ENCODE data around the gene CPPED1. TPM values are rescaled to one million over a fixed set of nuclear protein-coding genes. Genes with fewer than 3 reads are reported as not detected.

The CPPED1 gene
- total RNA-seq, 1 donor from 2014 or later: 13.2 TPM

DNA sequence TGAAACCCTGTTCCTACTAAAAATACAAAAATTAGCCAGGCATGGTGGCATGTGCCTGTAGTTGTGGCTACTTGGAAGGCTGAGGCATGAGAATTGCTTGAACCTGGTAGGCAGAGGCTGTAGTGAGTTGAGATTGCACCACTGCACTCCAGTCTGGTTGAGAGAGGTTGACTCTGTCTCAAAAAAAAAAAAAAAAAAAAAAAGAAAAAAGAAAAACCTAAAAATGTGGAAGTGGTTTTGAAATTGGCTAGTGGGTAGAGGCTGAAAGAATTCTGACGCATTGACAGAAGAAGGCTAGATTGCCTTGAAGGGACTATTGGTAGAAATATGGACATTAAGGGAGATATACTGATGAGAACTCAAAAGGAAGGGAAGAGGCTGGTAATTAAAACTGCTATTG is 33.6 kb upstream of the CPPED1 start:
- no peak overlapping the region for H3K27ac Mint-ChIP-seq
- no peaks in the 10 kb centered on the region for H3K4me1 Mint-ChIP-seq (ENCODE audit: low read depth)
- TF ChIP-seq, protein P1, sequence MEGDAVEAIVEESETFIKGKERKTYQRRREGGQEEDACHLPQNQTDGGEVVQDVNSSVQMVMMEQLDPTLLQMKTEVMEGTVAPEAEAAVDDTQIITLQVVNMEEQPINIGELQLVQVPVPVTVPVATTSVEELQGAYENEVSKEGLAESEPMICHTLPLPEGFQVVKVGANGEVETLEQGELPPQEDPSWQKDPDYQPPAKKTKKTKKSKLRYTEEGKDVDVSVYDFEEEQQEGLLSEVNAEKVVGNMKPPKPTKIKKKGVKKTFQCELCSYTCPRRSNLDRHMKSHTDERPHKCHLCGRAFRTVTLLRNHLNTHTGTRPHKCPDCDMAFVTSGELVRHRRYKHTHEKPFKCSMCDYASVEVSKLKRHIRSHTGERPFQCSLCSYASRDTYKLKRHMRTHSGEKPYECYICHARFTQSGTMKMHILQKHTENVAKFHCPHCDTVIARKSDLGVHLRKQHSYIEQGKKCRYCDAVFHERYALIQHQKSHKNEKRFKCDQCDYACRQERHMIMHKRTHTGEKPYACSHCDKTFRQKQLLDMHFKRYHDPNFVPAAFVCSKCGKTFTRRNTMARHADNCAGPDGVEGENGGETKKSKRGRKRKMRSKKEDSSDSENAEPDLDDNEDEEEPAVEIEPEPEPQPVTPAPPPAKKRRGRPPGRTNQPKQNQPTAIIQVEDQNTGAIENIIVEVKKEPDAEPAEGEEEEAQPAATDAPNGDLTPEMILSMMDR (IDR thresholded peaks at IDR 0.05; ENCODE audit: unreplicated experiment): no peak

DNA sequence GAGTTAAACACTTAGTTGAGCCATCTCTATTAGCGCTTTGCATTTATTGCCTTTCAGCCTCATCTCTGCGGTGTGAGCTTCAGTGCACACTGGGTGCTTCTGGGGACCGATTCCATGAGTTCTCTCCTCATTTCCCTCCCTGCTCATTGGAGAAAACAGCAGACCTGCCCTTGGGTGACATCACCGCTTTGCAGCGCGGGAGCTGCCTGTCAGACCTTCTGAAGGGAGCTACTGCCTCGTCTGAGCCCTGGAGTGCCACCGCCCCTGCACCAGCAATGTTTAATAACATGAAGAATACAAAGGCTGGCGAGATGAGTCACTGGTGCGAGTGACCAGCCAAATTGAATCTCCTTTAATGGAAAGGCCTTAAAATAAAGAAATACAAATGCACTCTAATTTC is 30.2 kb upstream of the CPPED1 start:
- TF ChIP-seq, protein P1 (IDR thresholded peaks at IDR 0.05; ENCODE audit: unreplicated experiment): no peak
- Mint-ChIP-seq H3K4me1 (ENCODE audit: low read depth) (no peaks in the 10 kb centered on the region), H3K27me3 (no peaks in the 10 kb centered on the region), H3K4me3 (ENCODE audit: low read depth) (no peak overlapping the region), H3K36me3 (ENCODE audit: insufficient read depth) (no peaks in the 10 kb centered on the region), H3K9me3 (ENCODE audit: low read depth) (peaks cover 3% of the 10 kb centered on the region), H3K27ac (no peak overlapping the region)
- no peak for DNase-seq (ENCODE audit: low spot score, unreplicated experiment)

More for the DNA sequence above, 33.6 kb upstream of the CPPED1 start:
- H3K36me3 Mint-ChIP-seq (ENCODE audit: insufficient read depth): no peaks in the 10 kb centered on the region
- no peak for DNase-seq (ENCODE audit: low spot score, unreplicated experiment)
- no peaks in the 10 kb centered on the region for H3K27me3 Mint-ChIP-seq
- H3K9me3 Mint-ChIP-seq (ENCODE audit: low read depth): peaks cover 10% of the 10 kb centered on the region
- H3K4me3 Mint-ChIP-seq (ENCODE audit: low read depth): no peak overlapping the region

DNA sequence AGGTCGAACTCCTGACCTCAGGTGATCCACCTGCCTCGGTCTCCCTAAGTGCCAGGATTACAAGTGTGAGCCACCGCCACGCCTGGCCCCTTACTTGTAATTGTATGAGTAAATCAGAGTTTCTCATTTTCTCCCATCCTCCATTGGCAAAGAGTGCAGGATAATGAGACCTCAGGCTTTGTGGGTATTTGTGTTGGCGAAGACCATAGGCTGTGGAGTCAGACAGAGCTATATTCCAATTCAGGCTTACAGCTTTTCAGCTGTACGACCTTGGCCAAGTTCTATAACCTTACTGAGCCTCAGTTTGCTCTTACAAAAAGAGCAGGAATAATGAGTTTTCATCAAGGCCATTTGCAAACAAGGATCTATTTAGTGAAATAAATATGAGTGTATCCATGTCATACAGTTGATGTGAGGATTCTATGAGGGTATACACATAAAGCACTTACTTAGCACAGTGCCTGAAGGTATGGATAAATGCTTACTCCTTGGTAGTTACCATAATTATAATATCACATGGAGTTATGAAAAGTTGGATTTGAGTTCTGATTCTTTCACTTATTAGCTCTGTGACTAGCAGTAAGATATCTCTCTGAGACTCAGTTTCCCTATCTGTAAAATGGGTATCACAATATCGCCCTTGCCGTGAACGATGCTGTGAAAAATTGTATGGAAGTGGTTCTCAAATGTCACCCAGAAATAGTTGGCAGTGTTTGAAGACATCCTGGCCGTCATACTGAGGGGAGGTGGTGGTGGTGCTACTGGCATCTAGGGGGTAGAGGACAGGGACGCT is 25.6 kb upstream of the CPPED1 start:
- TF ChIP-seq, protein P1 (IDR thresholded peaks at IDR 0.05; ENCODE audit: unreplicated experiment): no peak
- Mint-ChIP-seq H3K9me3 (ENCODE audit: low read depth) (no peaks in the 10 kb centered on the region), H3K4me3 (ENCODE audit: low read depth) (no peak overlapping the region), H3K36me3 (ENCODE audit: insufficient read depth) (no peaks in the 10 kb centered on the region), H3K27ac (no peak overlapping the region), H3K27me3 (peaks cover 2% of the 10 kb centered on the region), H3K4me1 (ENCODE audit: low read depth) (no peaks in the 10 kb centered on the region)
- DNase-seq (ENCODE audit: low spot score, unreplicated experiment): no peak

DNA sequence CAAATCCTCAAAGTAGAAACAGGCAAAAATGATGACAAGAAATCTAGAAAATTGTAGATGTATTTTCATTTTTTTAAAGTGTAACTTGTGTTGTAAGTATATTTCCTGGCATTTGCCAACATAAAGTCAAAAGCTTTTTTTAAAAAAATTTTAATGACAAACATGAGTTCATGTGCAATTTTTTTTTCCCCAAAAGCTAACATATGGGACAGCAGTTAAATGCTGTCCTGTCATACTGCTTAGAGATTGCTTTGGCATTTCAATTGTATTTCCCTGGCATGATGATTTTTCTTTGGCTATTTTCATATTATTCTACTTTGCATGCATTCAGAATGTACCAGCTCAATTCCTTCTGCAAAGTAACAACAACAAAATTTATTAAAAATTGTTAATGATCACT is 24.5 kb upstream of the CPPED1 start:
- Mint-ChIP-seq H3K9me3 (ENCODE audit: low read depth) (no peaks in the 10 kb centered on the region), H3K4me1 (ENCODE audit: low read depth) (no peaks in the 10 kb centered on the region), H3K4me3 (ENCODE audit: low read depth) (no peak overlapping the region), H3K27ac (no peak overlapping the region), H3K36me3 (ENCODE audit: insufficient read depth) (no peaks in the 10 kb centered on the region), H3K27me3 (peaks cover 2% of the 10 kb centered on the region)
- TF ChIP-seq, protein P1 (IDR thresholded peaks at IDR 0.05; ENCODE audit: unreplicated experiment): no peak
- no peak for DNase-seq (ENCODE audit: low spot score, unreplicated experiment)

DNA sequence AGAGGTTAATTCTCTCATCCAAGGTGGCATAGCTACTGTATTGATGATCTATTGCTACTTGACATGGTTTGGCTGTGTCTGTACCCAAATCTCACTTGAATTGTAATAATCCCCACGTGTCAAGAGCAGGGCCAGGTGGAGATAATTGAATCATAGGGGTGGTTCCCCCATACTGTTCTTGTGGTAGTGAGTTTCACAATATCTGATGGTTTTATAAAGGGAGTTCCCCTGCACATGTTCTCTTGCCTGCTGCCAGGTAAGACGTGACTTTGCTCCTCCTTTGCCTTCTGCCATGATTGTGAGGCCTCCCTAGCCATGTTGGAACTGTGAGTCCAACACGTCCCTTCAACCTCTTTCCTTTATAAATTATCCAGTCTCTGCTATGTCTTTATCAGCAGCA is 22.9 kb upstream of the CPPED1 start:
- H3K27me3 Mint-ChIP-seq: peaks cover 5% of the 10 kb centered on the region
- DNase-seq (ENCODE audit: low spot score, unreplicated experiment): no peak
- H3K4me3 Mint-ChIP-seq (ENCODE audit: low read depth): no peak overlapping the region
- H3K27ac Mint-ChIP-seq: no peak overlapping the region
- H3K4me1 Mint-ChIP-seq (ENCODE audit: low read depth): no peaks in the 10 kb centered on the region
- H3K36me3 Mint-ChIP-seq (ENCODE audit: insufficient read depth): no peaks in the 10 kb centered on the region
- no peaks in the 10 kb centered on the region for H3K9me3 Mint-ChIP-seq (ENCODE audit: low read depth)
- TF ChIP-seq, protein P1 (IDR thresholded peaks at IDR 0.05; ENCODE audit: unreplicated experiment): no peak

All from progenitor cell of endocrine pancreas (in vitro differentiated cells).